ENCODE measurements around the gene HAO1. TPM values are rescaled to one million over a fixed set of nuclear protein-coding genes. Genes with fewer than 3 reads are reported as not detected.

The HAO1 gene
- 0.08 TPM in 1 of 2 replicates, not detected in the other for total RNA-seq (2014; rRNA removed; shearing (Covaris generic))

GRCh38 chr20:7940341-7940740, at the start of gene HAO1:
Gene HAO1, minus strand, starts transcription at chr20:7940458. Its CDS starts 36 bp downstream, at chr20:7940422.

Small RNA genes lying within 50 kb of the gene (small RNA-seq; reads per million reads assigned to genes)
- not detected for gene AL021879.1

Other genes with a start within 250 kb of the HAO1 start
- gene TMX4, start 79.3 kb upstream of the HAO1 start, total RNA-seq (2014; rRNA removed; shearing (Covaris generic)) = 38.3 and 40.5 TPM in 2 replicates
- 10.2 and 11.2 TPM in 2 replicates for gene PLCB1, start 191.8 kb upstream of the HAO1 start, total RNA-seq (2014; rRNA removed; shearing (Covaris generic))